K562 (cell line): ENCODE data around the gene EEFSEC. TPM values are rescaled to one million over a fixed set of nuclear protein-coding genes. Genes with fewer than 3 reads are reported as not detected.
A peak's percentile ranks its signal among the peaks of the same experiment; 100 is the strongest.

Experiments
- ATF6 ChIP-seq: sonication (generic); formaldehyde crosslinking; IDR thresholded peaks from 2 replicates; pipeline ENCODE4 v1.4.0; 2020; ENCODE audit warnings: mild to moderate bottlenecking, missing genetic modification reagents
- CC2D1A ChIP-seq: fragments of 450-650 bp; IDR thresholded peaks from 2 replicates; pipeline ENCODE4 v1.6.1; 2017; ENCODE audit warnings: mild to moderate bottlenecking
- CEBPZ ChIP-seq: fragments of 150-350 bp; IDR thresholded peaks from 2 replicates; pipeline ENCODE4 v1.6.1; 2014; ENCODE audit warnings: low read depth, mild to moderate bottlenecking, low read length, borderline replicate concordance
- HDAC2 ChIP-seq: fragments of 450-650 bp; IDR thresholded peaks from 2 replicates; pipeline ENCODE4 v1.6.1; 2016; ENCODE audit warnings: mild to moderate bottlenecking
- NCOA4 ChIP-seq: fragments of 450-650 bp; IDR thresholded peaks from 2 replicates; pipeline ENCODE4 v1.6.1; 2018; ENCODE audit warnings: mild to moderate bottlenecking; ENCODE audit not compliant: partially characterized antibody
- NRF1 ChIP-seq, 2 experiments: fragments of 450-650 bp; IDR thresholded peaks in 1 of 2; conservative IDR thresholded peaks in 1 of 2; 2 replicates each; pipeline ENCODE4 v1.6.1; 2014; ENCODE audit warnings: mild to moderate bottlenecking in 2 of 2
- PATZ1 ChIP-seq: fragments of 250-450 bp; sonication (Bioruptor Pico); IDR thresholded peaks from 2 replicates; pipeline ENCODE4 v1.5.0; 2020; ENCODE audit warnings: mild to moderate bottlenecking, borderline replicate concordance
- POLR2A ChIP-seq: fragments of 450-650 bp; conservative IDR thresholded peaks from 2 replicates; pipeline ENCODE4 v1.6.1; 2016
- SMARCB1 ChIP-seq: IDR thresholded peaks from 2 replicates; pipeline ENCODE4 v1.6.1; 2011; ENCODE audit warnings: improper control_type of control experiment, low read depth; ENCODE audit not compliant: insufficient read length
- ZNF124 ChIP-seq: sonication (generic); formaldehyde crosslinking; IDR thresholded peaks from 2 replicates; pipeline ENCODE4 v1.8.1; 2022; ENCODE audit warnings: missing genetic modification reagents
- ZNF407 ChIP-seq: fragments of 450-650 bp; IDR thresholded peaks from 2 replicates; pipeline ENCODE4 v1.6.1; 2016; ENCODE audit warnings: low read depth
- polyA plus RNA-seq, 8 experiments: library from polyadenylated mRNA; depleted of rRNA in 4 of 8; stranded (reverse) in 5 of 8; unstranded in 3 of 8; fragments of >200 nt; fragmentation: Nextera tagmentation in 2 of 8; fragmentation: Illumina TruSeq in 1 of 8; extraction: Ambion mirVana in 2 of 8; extraction: Trizol in 1 of 8; gene quantifications; 2 replicates each; pipeline versions ENCODE4 v1.2.1 to v1.2.3, GENCODE V29; 2011 to 2014; ENCODE audit warnings: inconsistent platforms in 1 of 8, missing spikeins in 1 of 8
- total RNA-seq, 7 experiments: library from RNA; depleted of rRNA in 6 of 7; stranded (reverse); fragments of >200 nt in 6 of 7; fragmentation: Illumina TruSeq in 2 of 7; extraction: Trizol in 2 of 7; gene quantifications; 2 replicates each; pipeline versions ENCODE4 v1.2.1 to v1.2.3, GENCODE V29; 2011 to 2021; ENCODE audit warnings: low replicate concordance in 1 of 7

The EEFSEC gene
- total and polyA plus RNA-seq, 9 of the 15 experiments (the other 6 are each of a cell fraction or from before 2014, with no cell fraction given): 0.35 to 11.8 (median 7.7) TPM

GRCh38 chr3:128153156-128154041 is at the start of gene EEFSEC (continued):
- no peak for TF ChIP-seq ZNF407
- TF ChIP-seq SMARCB1: no peak
- TF ChIP-seq ATF6: peak; percentile 75; the same call in 1 of the 2 replicates
- no peak for TF ChIP-seq NRF1 (conservative IDR thresholded peaks at IDR 0.05 in 1 of 2, IDR thresholded peaks at IDR 0.05 in 1 of 2)
- peak; percentile 78 for TF ChIP-seq POLR2A
- TF ChIP-seq CC2D1A: peak; percentile 85
- TF ChIP-seq HDAC2: no peak
- no peak for TF ChIP-seq CEBPZ
- TF ChIP-seq PATZ1 (CRISPR knock-in tag): no peak
- TF ChIP-seq ZNF124: no peak
- no peak for TF ChIP-seq NCOA4
